A673 (cell line): Measurements from ENCODE around the gene SH3RF3. TPM values are rescaled to one million over a fixed set of nuclear protein-coding genes. Genes with fewer than 3 reads are reported as not detected.

Experiments
- BruUV-seq: library from RNA; stranded (reverse); fragments of 400-500 nt; replicated peaks from 2 replicates; lab custom pipeline; 2021; lab: Mats Ljungman, UMichigan
- CTCF ChIA-PET: fragments of 300-600 bp; sonication (Branson Sonifier 250); formaldehyde crosslinking; loops from one replicate; lab custom pipeline; 2022; ENCODE audit warnings: antibody characterized with exemption; lab: Charles Lee
- POLR2A ChIA-PET: fragments of 300-600 bp; sonication (Branson Sonifier 250); formaldehyde crosslinking; loops from one replicate; lab custom pipeline; 2022; ENCODE audit warnings: antibody characterized with exemption; ENCODE audit not compliant: low non-redundant PET; lab: Charles Lee
- DNase-seq: peaks from one replicate; pipeline ENCODE4 v3.0.0-alpha.2; 2015; ENCODE audit warnings: low spot score
- H3K27ac ChIP-seq: fragments of 200-600 bp; sonication (generic); 2 replicates; pipeline ENCODE4 v1.5.1; 2016; ENCODE audit warnings: mixed run types, low read depth, mild to moderate bottlenecking, mixed read lengths, antibody characterized with exemption, low read length; ENCODE audit not compliant: poor library complexity, severe bottlenecking
- H3K27me3 ChIP-seq: fragments of 200-600 bp; sonication (generic); replicated peaks from 2 replicates; pipeline ENCODE4 v1.6.1; 2017; ENCODE audit warnings: mixed run types, low read depth, mild to moderate bottlenecking, mixed read lengths, antibody characterized with exemption, low read length; ENCODE audit not compliant: insufficient read depth, poor library complexity
- H3K36me3 ChIP-seq: fragments of 200-600 bp; sonication (generic); 2 replicates; pipeline ENCODE4 v1.6.1; 2016; ENCODE audit warnings: mixed run types, mild to moderate bottlenecking, mixed read lengths, antibody characterized with exemption, low read length; ENCODE audit not compliant: insufficient read depth, poor library complexity, severe bottlenecking
- H3K4me1 ChIP-seq: fragments of 200-600 bp; sonication (generic); 2 replicates; pipeline ENCODE4 v1.6.1; 2017; ENCODE audit warnings: mixed run types, mild to moderate bottlenecking, mixed read lengths, antibody characterized with exemption, low read length; ENCODE audit not compliant: insufficient read depth, poor library complexity, severe bottlenecking
- H3K4me3 ChIP-seq: fragments of 200-600 bp; sonication (generic); 2 replicates; pipeline ENCODE4 v1.5.1; 2016; ENCODE audit warnings: low read depth, mixed run types, mild to moderate bottlenecking, mixed read lengths, low read length; ENCODE audit not compliant: poor library complexity, severe bottlenecking
- H3K9me3 ChIP-seq: fragments of 200-600 bp; sonication (generic); 2 replicates; pipeline ENCODE4 v1.6.1; 2016; ENCODE audit warnings: mixed run types, low read depth, mild to moderate bottlenecking, mixed read lengths, antibody characterized with exemption, low read length; ENCODE audit not compliant: poor library complexity, severe bottlenecking
- EZH2 ChIP-seq: fragments of 200-600 bp; sonication (generic); IDR thresholded peaks from 2 replicates; pipeline ENCODE4 v1.6.1; 2017; ENCODE audit warnings: borderline replicate concordance, low read depth, mild to moderate bottlenecking, mixed read lengths, antibody characterized with exemption, low read length; ENCODE audit not compliant: poor library complexity, severe bottlenecking
- intact Hi-C: fragments of 100-400 bp; cut with micrococcal nuclease; formaldehyde crosslinking; loops from one replicate; pipeline ENCODE4 v1.10.0; 2022; ENCODE audit not compliant: unreplicated experiment
- total RNA-seq: library from RNA; stranded (reverse); gene quantifications from 2 replicates; pipeline ENCODE4 v1.2.3, GENCODE V29; 2021
- TF ChIP-seq, protein P1 (sequence below): fragments of 300-800, 200-600 bp; sonication (generic); conservative IDR thresholded peaks from 2 replicates; pipeline ENCODE4 v1.5.1; 2017; ENCODE audit warnings: low read depth, mild to moderate bottlenecking, antibody characterized with exemption, low read length, moderate library complexity, mixed read lengths

The SH3RF3 gene
- total RNA-seq, 1 experiment from 2014 or later = 0.15 TPM

DNA sequence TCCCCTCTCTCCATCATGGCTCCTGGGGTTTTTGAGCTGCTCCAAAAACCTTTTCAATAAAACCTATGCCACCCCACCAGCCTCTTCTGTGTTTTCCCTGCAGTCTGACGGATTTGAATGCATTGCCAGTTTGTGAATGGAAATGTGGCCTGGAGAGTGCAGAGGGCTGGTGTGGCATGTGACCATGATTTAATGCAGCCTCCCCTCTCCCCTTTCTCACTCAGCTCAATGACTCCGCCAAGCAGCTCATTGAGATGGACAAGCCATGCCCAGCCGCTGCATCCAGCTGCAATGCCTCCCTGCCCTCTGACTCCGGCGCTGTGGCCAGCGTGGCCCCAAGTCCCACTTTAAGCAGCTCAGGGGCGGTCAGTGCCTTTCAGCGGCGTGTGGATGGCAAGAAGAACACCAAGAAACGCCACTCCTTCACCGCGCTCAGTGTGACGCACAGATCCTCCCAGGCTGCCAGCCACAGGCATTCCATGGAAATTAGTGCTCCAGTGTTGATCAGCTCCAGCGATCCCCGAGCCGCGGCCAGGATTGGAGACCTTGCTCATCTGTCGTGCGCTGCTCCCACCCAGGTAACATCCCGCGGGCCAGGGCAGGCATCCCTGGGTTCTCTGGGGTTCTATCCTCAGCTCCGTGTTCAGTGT, 269.5 kb downstream of the SH3RF3 start:
- BruUV-seq = no TSS peak
- no peaks in the 10 kb centered on the region for H3K36me3 ChIP-seq
- TF ChIP-seq, protein P1, sequence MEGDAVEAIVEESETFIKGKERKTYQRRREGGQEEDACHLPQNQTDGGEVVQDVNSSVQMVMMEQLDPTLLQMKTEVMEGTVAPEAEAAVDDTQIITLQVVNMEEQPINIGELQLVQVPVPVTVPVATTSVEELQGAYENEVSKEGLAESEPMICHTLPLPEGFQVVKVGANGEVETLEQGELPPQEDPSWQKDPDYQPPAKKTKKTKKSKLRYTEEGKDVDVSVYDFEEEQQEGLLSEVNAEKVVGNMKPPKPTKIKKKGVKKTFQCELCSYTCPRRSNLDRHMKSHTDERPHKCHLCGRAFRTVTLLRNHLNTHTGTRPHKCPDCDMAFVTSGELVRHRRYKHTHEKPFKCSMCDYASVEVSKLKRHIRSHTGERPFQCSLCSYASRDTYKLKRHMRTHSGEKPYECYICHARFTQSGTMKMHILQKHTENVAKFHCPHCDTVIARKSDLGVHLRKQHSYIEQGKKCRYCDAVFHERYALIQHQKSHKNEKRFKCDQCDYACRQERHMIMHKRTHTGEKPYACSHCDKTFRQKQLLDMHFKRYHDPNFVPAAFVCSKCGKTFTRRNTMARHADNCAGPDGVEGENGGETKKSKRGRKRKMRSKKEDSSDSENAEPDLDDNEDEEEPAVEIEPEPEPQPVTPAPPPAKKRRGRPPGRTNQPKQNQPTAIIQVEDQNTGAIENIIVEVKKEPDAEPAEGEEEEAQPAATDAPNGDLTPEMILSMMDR = no peak
- TF ChIP-seq EZH2 = no peak
- intact Hi-C loops = no loop called here
- ChIA-PET POLR2A (no interaction called here), CTCF (no interaction called here)
- no peak for DNase-seq
- H3K4me3 ChIP-seq = no peak overlapping the region
- no peaks in the 10 kb centered on the region for H3K4me1 ChIP-seq
- H3K27me3 ChIP-seq = no peaks in the 10 kb centered on the region
- H3K9me3 ChIP-seq = no peaks in the 10 kb centered on the region
- H3K27ac ChIP-seq = no peak overlapping the region

DNA sequence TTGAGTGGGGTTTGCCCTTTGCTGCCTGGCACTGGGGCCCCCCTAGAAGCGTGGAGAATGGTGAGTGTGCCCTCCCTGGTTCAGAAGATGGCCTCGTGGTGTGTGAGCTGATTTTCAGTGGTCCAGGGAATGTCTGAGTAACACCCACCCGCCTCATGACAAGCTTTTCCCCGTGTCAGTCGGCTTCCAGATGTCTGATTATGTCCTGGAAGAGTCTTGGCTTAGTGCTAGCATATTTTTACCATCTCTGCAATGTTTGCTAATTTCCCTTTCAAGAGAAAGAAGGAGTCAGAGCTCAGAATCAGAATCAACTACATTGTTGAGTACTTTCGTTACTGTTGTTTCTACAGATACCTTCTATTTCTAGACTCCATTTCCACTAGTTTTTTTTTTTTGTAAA, 270.1 kb downstream of the SH3RF3 start:
- no peaks in the 10 kb centered on the region for H3K27me3 ChIP-seq
- no peaks in the 10 kb centered on the region for H3K36me3 ChIP-seq
- H3K4me3 ChIP-seq = no peak overlapping the region
- no peak for TF ChIP-seq EZH2
- TF ChIP-seq, protein P1 = no peak
- CTCF ChIA-PET = no interaction called here
- H3K9me3 ChIP-seq = no peaks in the 10 kb centered on the region
- POLR2A ChIA-PET = interaction anchor here (0.7 kb wide), 1 partner anchor 18 kb away, joined by 3 read pairs; no protein-coding TSS in a partner anchor
- intact Hi-C loops = no loop called here
- no peaks in the 10 kb centered on the region for H3K4me1 ChIP-seq
- H3K27ac ChIP-seq = no peak overlapping the region
- no peak for DNase-seq
- no TSS peak for BruUV-seq

DNA sequence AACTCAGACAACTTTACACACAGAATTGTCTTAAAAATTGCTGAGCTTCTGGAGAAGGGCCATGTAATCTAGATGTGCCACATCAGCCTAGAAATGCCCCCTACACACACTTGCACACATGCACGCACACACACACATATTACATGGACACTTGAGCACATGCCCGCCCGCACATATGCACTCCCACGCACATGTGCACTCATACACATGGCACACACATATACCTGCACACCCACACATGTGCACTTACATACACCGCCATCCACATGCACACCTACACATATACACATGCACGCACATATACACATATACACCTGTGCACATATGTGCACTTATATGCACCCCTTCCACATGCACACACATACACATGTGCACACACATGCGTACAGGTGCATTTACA, 271.1 kb downstream of the SH3RF3 start:
- no peaks in the 10 kb centered on the region for H3K4me1 ChIP-seq

More for the DNA sequence above, 271.1 kb downstream of the SH3RF3 start:
- BruUV-seq = no TSS peak
- Histone ChIP-seq H3K27me3 (no peaks in the 10 kb centered on the region), H3K27ac (no peak overlapping the region), H3K9me3 (no peaks in the 10 kb centered on the region), H3K4me3 (no peak overlapping the region), H3K36me3 (no peaks in the 10 kb centered on the region)
- DNase-seq = no peak
- TF ChIP-seq, protein P1 = no peak
- no peak for TF ChIP-seq EZH2
- POLR2A ChIA-PET = no interaction called here
- intact Hi-C loops = no loop called here
- CTCF ChIA-PET = no interaction called here
